ENCODE results near the gene TAF5L.
"Not testable (repeated sequence)": the region's sequence is repeated elsewhere in the genome, so short reads cannot be mapped to it uniquely, and the experiment has no call there.

TAF5L gene

DNA sequence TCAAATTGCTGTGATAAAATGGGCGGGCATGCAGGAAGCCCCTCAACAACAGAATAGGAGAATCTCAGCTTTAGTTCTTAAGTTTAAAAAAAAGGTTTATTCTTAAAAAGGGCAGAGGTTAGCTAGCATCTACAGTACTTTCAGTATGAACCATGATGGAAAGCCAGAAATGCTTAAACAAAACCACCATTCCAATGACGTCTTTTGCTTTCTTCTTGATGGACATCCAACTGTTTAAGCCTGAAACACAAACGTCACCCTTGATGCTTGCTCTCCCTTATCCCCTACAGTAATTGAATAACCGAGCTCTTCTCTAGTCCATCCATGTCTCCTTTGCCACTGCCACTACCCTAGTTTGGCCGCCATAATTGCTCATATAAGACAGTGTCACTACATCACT, 25.7 kb downstream of the TAF5L start:
- no peak for DNase-seq

DNA sequence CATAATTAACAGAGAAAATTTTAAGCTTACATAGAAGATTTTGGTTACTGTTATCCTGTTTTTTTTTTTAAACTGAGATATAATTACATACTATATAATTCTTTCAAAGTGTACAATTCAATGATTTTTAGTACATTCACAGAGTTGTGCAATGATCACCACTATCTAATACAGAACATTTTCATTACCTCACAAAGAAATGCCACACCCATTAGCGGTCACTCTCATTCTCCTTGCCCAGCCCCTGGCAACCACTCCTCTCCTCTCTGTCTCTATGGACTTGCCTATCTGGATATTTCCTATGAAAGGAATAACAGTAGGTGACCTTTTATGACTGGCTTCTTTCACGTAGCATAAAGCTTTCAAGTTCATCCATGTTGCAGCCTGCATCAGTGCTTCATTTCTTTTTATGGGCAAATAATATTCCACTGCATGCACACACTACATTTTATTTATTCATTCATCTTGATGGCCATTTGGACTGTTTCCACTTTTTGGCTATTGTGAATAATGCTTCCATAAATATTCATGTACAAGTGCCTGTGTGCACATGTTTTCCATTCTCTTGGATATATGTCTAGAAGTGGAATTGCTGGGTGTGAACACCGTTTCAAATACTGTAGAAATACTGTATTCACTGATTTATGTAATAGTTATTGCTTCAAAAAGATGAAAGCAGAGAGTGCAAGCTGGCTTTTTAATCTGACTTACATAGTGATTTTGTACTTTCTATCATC, 26.5 kb downstream of the TAF5L start:
- no peak for DNase-seq

DNA sequence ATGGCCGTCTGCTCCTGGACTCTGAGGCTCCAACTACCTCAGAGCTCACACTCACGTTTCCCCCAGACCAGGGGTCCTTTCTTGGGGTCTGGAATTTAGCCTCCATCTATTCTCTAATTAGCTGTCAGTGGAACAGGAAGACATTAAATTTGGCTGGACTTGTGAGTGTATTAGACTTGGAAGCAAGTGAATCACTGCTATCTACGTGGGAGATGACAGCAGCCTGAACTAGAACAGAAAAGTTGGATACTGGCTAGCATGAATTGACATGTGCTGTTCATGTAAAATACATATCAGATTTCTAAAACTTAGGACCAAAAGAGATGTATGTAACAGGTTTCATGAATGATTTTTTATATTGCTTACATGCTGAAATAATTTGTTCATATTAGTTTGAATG, 28.0 kb downstream of the TAF5L start:
- DNase-seq = no peak

- no peak for DNase-seq
Measured at GRCh38 chr1:229596925-229597699, 28.8 kb downstream of the TAF5L start.

DNA sequence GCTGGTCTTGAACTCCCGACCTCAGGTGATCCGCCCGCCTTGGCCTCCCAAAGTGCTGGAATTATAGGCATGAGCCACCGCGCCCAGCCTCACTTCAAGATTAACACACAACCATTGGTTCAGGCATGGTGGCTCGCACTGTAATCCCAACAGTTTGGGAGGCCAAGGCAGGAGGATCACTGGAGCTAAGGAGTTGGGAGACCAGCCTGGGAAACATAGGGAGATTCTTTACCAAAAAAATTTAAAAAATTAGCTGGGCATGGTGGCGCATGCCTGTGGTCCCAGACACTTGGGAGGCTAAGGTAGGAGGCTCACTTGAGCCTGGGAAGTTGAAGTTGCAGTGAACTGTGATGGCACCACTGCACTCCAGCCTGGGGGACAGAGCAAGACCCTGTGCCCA, 30.0 kb downstream of the TAF5L start:
- DNase-seq = not testable (repeated sequence)

GRCh38 chr1:229594227-229595008, 31.5 kb downstream of the TAF5L start:
- no peak for DNase-seq

GRCh38 chr1:229593800-229594199, 32.1 kb downstream of the TAF5L start:
- DNase-seq = no peak

DNA sequence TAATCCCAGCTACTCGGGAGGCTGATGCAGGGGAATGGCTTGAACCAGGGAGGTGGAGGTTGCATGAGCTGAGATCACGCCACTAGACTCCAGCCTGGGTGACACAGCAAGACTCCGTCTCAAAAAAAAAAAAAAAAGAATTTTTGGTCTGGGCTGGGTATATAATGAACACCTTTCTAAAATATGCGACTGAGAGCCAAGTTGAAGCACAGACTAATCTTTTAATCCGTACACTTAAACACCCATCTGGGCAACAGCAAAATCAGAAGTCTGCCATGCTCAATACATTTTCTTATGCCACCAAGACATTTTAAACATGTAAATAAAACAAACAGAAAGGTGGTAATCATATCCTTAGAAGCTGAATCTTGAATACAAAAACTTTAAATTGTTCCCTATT, 35.8 kb downstream of the TAF5L start:
- DNase-seq = no peak

GRCh38 chr1:229585338-229585737, 40.6 kb downstream of the TAF5L start:
- no peak for DNase-seq

DNA sequence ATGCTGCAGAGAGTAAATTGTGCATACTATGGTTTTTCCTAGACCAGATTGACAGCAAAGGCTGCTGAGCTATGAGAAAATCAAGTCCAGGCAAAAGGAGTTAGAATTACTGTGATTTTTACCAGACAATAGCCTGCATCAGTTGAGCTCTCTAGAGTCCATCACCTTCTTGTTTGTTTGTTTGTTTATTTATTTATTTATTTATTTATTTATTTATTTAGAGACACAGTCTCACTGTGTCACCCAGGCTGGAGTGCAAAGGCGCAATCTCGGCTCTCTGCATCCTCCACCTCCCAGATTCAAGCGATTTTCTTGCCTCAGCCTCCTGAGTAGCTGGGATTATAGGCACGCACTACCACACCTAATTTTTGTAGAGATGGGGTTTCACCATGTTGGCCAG, 43.2 kb downstream of the TAF5L start:
- DNase-seq = no peak

DNA sequence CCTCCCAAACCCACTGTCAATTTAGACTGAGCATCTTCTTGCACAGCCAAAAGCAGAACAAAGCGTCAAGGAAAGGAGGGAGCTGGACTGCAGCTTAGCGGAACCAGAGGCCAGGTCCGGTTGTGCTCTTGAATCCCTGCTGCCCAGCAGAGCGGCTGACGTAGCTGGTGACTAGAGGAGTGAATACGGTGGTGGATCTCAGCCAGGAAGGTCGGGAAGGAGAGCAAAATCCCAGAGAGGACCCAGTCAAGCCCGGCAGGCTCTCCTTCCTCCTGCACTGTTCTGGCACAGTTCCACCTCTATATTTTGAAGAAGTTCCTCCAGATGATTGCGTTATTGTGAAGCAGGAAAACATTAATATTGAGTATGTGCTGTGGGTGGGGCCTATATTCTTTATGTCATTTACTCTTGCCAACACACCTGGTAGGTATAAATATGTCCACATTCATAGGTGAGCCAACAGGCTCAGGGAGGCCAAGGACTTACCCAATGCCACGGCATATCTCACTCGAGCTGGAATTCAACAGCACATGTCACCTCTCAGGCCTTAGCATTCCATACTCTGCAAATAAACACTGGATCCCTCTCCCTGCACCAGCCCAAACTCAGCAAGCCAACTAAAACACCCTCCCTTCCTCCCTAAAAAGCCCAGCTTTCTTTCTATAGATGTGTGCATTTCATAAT, 43.8 kb downstream of the TAF5L start:
- no peak for DNase-seq

- DNase-seq = no peak
Measured at GRCh38 chr1:229581485-229581884, 44.4 kb downstream of the TAF5L start.

GRCh38 chr1:229579059-229579673, 46.8 kb downstream of the TAF5L start:
- no peak for DNase-seq

- DNase-seq = no peak
Measured at GRCh38 chr1:229578168-229579058, 47.5 kb downstream of the TAF5L start.

DNA sequence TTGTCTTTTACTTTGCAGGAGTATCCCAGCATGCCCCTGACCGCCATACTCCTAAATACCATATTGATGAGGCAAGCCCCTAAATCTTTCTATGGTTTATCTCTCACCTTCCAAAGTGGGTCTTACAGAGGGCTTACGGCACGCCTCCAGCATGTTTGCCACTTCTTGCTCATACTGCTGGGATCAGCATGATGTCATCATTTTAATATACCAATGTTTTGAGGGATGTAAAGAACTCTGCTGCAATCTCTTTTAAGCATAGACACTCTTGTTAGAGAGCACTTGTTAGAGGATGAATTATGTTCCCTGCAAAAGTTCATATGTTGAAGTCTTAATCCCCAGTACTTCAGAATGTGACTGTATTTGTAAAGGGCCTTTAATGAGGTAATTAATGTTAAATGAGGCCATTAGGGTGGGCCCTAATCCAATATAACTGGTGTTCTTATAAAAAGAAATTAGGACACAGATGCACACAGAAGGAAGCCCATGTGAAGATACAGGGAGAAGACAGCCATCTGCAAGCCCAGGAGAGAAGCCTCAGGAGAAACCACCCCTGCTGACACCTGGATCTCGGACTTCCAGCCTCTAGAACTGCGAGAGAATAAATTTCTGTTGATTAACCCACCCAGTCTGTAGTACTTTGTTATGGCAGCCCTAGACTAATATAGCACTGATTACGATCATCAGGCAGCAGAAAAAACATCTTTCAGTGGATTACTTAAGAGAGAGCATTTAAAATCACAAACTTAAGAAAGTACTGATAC, 51.1 kb downstream of the TAF5L start:
- DNase-seq = no peak

GRCh38 chr1:229572286-229572685, 53.6 kb downstream of the TAF5L start:
- DNase-seq = no peak

DNA sequence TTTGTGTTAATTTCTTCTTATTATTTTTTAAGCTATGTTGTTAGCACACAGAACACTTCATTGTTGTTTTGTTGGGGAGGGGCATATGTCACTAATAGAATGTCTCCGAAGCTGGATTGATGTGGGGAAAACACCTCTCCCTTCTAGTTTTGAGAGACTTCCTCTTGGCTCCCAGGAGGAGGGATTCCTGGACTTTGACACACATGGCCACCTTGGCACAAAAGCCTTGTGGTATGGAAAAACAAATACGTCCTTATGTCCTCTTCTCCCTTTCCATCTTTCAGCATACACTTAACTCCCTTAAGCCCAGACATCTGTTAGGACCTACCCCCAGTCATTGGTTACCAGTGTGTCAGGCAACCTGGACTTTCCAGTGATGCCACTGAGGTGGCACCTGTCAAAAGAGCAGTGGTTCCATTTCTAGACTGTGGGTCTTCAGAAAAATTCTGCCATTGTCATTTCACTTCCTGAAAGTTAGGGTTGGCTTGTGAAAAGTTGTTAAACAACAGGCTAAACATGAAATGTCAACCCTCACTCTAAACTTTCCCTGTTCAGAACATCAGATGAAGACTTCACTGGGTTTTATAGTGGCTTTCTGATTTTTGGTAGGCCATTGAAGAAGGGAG, 54.9 kb downstream of the TAF5L start:
- DNase-seq = no peak

DNA sequence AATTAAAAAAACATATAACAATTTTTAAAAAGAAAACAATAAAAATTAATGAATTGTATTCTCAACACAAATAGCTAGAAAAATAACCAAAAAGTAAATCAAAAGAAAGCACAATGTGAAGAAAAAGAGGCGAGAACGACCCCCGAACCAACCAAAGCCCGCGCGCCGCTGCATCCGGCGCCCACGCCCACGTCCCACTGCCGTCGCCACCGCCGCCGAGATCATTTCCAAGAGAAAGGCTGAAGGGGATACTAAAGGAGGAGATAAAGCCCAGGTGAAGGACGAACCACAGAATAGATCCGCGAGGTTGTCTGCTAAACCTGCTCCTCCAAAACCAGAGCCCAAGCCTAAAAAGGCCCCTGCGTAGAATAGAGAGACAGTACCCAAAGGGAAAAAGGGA, 55.6 kb downstream of the TAF5L start:
- DNase-seq = no peak

GRCh38 chr1:229567109-229567868, 58.6 kb downstream of the TAF5L start:
- DNase-seq = no peak
